GM18868 (cell line): ENCODE results near the gene IL17B.

Experiments used
- ATAC-seq: cut with Tn5 transposase; IDR thresholded peaks from one replicate; pipeline ENCODE4 v1.9.1; 2021; ENCODE audit warnings: mild to moderate bottlenecking, moderate library complexity; ENCODE audit not compliant: unreplicated experiment

The IL17B gene

GRCh38 chr5:149415066-149415967, 36.2 kb upstream of the IL17B start:
- no peak for ATAC-seq

DNA sequence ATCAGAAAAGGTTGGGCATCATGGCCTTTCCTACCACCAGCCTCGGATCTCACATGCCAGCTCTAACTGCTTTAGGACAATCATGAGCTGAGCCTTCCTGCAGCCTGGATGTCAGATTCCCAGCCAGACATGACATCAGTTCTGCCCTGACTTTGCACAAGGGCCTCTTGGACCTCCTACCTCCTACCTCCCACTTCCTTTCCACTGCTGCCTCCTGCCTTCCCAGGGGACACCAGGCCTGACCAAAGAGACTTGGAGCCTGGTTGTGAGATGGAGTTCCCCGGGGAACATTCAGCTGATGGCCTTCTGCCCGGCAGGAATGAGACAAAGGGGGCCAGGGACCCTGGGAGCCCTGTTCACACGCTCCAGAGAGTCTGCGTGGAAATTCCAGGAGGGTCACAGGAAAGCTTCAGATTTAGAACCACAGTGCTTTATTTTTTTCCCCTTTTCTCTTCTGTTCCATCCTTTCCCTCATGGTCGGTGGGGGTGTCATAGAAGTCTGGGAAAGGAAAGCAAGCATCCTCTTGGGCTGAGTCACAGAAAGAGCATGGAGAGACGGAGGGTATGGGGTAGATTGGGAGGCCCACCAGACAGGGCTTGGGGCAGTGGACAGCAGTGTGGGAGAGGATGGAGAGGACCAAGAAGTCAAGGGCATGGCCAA, 35.4 kb upstream of the IL17B start:
- no peak for ATAC-seq

- ATAC-seq: no peak
Observed at GRCh38 chr5:149413477-149414210, 34.6 kb upstream of the IL17B start.

GRCh38 chr5:149412783-149413476, 33.8 kb upstream of the IL17B start:
- ATAC-seq: no peak

- ATAC-seq: no peak
Observed at GRCh38 chr5:149411738-149412519, 32.8 kb upstream of the IL17B start.

DNA sequence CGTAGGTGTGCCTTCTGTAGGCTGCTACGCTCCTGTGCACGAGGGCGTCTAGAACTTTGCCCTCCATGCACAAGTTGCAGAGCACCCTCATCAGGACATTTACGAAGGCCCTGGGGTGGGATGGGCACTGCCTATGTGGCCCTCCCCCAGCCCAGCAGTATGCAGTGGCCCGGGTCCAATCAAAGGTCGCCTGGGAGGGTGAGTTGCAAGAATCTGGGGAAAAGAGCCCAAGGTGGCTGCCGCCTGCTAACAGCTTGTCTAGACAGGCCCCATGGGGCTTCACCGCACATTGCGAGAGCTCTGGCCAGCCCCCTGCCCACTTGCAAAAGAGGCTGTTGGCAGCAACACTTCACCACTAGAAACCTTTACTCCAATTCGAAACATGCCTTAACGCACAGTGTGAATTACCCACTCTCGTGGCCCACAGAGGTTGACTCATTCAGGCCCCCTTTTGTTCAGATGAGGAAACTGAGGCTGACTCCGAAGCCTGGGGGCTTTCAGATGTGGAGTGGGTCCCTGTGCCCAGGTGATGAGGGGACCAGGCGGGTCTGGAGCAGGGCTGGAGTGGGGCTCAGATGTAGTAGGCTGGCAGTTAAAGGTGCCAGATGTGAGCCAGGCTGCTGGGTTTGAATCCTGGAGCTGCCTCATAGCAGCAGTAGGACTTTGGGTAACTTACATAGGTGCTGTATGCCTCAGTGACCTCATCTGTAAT, 31.8 kb upstream of the IL17B start:
- ATAC-seq: no peak

DNA sequence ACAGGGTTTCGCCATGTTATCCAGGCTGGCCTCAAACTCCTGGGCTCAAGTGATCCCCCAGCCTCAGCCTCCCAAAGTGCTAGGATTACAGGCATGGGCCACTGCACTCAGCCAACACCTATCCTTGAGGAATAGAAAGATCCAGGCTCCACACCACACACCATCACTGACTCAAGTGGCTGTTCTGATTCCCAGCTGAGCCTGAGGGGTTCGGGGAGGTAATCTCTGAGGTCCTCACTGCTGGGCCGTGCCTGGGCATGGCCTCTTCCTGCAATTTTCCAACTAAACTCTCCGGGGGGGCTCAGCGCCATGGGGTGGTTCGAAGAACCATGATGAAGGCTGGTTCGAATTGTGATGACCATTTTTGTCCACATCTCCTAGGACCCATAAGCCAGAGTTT, 31.0 kb upstream of the IL17B start:
- ATAC-seq: no peak

DNA sequence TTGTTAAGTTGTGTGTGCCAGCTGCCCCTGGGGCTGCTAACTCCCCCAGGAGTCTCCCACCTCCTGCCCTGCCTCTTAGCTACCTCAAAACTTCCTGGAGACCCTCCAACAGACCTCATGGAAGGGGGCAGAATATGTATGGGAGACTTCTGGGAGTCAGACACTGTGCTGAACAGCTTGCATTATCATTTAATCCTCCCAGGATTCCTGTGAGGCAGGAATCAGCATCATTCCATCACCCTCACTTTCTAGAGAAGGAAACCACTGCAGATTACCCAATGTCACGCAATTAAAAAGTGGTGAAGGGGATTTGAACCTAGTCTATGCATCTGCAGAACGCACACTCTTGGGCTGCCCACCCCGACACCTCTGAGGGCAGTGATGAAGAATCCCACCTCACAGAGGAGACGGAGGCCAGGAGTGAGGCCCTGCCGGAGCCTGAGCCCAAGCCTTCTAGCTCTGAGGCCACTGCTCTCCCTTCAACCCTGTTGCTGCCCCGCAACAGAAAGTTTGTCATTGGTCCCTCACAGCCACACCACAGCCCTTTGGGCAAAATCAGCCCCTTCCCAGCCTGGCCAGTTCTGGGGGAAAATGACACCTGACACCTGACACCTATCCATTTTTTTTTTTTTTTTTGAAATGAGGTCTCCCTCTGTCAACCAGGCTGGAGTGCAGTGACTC, 30.3 kb upstream of the IL17B start:
- no peak for ATAC-seq

- no peak for ATAC-seq
Observed at GRCh38 chr5:149408252-149409099, 29.4 kb upstream of the IL17B start.

DNA sequence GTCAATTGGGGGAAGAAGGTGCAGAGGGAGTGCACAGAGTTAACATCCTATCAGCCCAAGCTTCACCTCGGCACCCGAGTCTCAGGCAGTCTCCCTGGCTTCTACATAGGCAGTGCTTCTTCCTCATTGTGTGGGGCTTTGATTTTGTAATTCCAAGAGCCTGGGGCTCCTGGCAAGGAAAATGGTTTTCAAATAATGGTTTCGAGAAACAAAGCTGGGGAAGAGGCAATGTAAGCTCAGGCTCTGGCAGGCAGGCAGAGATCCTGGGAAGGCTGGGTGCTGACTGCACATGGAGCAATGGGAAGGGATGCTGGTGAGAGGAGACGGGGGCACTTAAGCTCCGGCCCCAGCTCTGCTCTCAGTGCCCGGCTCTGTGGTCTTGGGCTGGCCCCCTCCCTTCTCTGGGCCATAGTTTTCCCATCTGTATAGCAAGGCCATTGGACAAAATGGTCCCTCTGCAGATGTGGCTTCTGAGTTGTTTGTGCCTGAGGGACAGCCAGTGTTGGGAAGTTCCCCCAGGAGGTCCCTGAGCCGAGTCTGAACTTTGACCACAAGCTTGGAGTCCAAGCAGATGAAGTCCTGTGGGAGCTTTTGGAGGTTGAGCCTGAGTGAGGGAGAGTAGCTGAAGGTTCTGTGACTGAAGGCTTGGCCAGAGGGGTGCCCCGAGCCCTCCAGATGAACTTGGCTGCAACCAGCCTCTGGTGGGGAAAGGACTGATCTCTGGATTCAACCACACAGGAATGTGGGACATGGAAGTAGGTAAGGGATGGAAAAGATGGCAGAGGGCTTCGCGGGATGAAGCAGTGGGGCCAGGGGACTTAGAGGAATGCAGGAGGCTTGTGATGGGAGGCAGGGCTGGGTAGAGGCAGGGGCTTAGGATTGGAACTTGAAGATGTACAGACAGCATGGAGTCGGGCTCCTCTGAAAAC, 28.5 kb upstream of the IL17B start:
- ATAC-seq: no peak

DNA sequence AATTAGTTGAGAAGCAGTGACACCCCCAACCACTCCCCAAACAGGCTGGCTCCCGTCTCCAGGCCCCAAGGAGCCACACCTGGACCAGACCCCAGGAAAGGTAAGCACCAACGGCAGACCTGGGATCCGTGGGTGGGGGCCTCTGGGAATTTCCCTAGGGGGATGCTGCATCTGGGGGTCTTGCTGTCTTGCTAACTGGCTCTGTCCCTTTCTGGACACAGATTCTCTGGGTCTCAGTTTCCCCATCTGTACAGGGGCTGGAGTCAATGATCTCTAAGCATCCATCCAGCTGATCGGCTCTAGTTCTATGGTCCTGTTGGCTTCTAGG, 27.9 kb upstream of the IL17B start:
- ATAC-seq: no peak

GRCh38 chr5:149406203-149406978, 27.3 kb upstream of the IL17B start:
- no peak for ATAC-seq

DNA sequence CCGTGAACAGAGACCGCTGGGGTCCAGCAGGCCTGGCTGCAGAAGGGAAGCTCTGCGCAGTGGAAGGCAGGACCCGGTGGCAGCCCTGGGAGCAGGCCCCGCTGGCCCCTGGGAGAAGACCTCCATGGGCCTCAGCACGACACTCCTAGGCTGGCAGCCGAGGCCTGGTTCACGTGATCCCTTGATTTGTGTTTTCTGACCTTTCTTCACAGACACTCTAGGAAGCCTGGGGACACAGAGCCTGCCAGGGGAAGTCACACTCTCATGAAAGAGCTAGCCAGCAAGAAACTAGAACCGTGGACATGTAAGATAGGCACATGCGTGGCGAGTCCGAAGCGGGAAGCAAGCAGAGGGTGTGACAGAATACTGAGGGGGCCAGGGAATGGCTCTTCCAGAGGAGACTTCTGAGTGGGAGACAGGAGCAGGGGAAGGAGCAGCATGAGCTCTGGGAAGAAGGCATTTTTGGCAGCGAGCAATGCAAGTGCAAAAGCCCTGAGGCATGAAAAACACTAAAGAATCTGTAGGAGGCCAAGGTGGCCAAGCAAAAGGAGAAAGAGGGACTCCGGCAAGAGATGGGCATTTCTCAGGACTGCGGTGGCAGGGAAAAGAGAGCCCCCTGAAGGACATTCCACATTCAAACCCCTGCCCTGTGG, 26.6 kb upstream of the IL17B start:
- ATAC-seq: no peak

DNA sequence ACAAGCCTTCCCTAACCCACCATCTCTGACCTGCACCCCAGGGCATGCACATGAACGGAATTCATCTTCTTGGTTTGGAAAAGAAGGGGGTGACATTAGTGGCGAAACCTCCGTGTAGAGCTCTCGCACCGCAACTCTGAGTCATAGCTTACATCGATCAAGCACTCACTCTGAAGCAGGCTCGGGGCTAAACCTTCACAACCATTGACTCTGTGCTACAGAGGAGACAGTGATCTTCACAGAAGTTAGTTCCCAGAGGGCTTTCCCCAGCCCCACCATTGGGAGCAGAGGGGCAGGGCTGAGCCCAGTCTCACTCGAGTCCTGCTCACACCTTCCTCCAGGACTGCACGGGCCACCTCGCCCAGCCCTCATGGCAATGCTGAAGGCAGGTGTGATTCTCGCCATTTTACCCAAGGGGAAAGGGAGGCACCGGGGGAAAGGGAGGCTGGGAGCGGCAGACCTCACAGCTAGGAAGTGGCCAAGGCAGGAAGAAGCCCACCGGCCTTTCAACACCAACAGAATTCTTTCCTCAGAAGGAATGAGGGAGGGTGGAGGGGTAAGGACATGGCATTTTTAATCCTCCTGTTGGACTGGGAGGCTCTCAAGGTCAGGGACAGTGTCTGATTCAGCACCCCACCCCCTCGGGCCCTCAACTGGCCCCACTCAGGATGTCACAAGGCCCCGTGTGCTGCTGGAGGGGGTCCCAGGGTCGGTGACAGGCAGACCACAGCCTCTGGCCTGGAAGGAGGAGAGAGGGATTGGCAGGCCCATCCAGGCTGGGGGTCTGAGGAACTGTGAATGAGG, 25.9 kb upstream of the IL17B start:
- no peak for ATAC-seq
